ENCODE measurements around the gene SOD2.
A peak's percentile ranks its signal among the peaks of the same experiment; 100 is the strongest.
"Not testable (repeated sequence)": the region's sequence is repeated elsewhere in the genome, so short reads cannot be mapped to it uniquely, and the experiment has no call there.

SOD2 gene

DNA sequence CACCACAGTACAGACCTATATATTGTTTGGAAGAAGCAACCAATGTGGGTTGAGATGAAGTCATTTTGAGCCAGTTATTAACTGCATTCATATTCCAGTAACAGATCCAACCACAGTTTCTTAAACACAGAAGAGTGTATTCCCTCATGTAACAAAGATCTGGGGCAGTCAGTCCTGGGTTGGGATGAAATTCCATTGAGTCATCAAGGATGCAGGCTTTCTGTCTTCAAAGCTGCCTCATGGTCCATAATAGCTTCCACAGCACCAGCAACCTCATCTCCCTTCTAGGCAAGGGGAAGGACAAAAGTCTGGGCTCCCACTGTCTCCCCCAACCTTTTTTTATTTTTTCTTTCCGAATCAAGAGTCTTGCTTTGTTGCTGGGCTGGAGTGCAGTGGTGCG, 2.9 kb upstream of the SOD2 start:
- no peak overlapping the region for H3K27ac ChIP-seq (ENCODE audit: low read depth, low read length)

DNA sequence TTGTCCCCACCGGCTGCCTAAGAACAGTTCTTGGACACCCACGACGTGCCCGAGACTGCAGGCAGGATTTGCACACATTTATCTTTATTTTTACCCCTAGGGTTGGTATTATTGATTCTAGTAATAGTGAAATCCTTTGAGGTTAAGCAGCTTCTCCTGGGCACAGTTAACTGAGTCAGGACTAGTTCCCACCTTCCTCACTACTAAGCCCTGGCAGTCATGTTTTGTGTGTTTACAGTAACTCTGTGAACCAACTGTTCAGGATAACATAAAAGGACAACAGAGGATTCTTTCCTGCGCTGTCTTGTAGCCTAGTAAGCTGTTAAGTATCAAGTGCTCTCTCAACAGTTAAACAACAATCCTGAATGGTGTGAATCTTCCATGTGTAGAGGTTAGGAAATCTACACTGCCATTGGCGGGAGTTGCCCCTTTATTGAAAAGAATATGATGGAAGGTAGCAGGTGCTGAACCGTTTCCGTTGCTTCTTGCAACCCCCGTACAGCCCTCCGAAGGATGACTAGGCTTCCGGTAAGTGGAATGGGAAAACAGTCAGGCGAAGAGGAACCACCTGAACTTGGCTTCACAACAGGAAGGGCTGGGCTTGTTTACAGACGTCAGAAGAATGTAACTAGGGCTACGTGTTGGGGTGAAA, 979 bp upstream of the SOD2 start:
- Histone ChIP-seq H3K4me1 (ENCODE audit: control insufficient read depth in 1 of 2, insufficient read depth in 2 of 2, low read length in 2 of 2) (peaks cover 17 to 24% of the 10 kb centered on the region in 2 donors), H3K4me3 (ENCODE audit: low read depth in 1 of 2, low read length in 2 of 2) (peak overlapping the region; percentile 94 to 97), H3K27me3 (ENCODE audit: control insufficient read depth in 1 of 2, insufficient read depth in 2 of 2, low read length in 2 of 2) (no peaks in the 10 kb centered on the region), H3K9ac (ENCODE audit: low read depth in 1 of 2, low read length in 2 of 2) (peak overlapping the region; percentile 86), H3K27ac (ENCODE audit: low read depth, low read length) (peak overlapping the region; percentile 97), H3K36me3 (ENCODE audit: control insufficient read depth in 1 of 2, insufficient read depth in 2 of 2, low read length in 2 of 2) (peaks cover 3 to 4% of the 10 kb centered on the region in 2 donors), H3K9me3 (ENCODE audit: control insufficient read depth in 1 of 2, low read length in 2 of 2) (no peaks in the 10 kb centered on the region)

More for the DNA sequence above, 2.9 kb upstream of the SOD2 start:
- H3K9ac ChIP-seq (ENCODE audit: low read depth in 1 of 2, low read length in 2 of 2) = no peak overlapping the region
- H3K27me3 ChIP-seq (ENCODE audit: control insufficient read depth in 1 of 2, insufficient read depth in 2 of 2, low read length in 2 of 2) = no peaks in the 10 kb centered on the region
- peaks cover 0 to 3% of the 10 kb centered on the region in 2 donors for H3K36me3 ChIP-seq (ENCODE audit: control insufficient read depth in 1 of 2, insufficient read depth in 2 of 2, low read length in 2 of 2)
- no peak overlapping the region for H3K4me3 ChIP-seq (ENCODE audit: low read depth in 1 of 2, low read length in 2 of 2)
- H3K9me3 ChIP-seq (ENCODE audit: control insufficient read depth in 1 of 2, low read length in 2 of 2) = no peaks in the 10 kb centered on the region
- peaks cover 17 to 23% of the 10 kb centered on the region in 2 donors for H3K4me1 ChIP-seq (ENCODE audit: control insufficient read depth in 1 of 2, insufficient read depth in 2 of 2, low read length in 2 of 2)

DNA sequence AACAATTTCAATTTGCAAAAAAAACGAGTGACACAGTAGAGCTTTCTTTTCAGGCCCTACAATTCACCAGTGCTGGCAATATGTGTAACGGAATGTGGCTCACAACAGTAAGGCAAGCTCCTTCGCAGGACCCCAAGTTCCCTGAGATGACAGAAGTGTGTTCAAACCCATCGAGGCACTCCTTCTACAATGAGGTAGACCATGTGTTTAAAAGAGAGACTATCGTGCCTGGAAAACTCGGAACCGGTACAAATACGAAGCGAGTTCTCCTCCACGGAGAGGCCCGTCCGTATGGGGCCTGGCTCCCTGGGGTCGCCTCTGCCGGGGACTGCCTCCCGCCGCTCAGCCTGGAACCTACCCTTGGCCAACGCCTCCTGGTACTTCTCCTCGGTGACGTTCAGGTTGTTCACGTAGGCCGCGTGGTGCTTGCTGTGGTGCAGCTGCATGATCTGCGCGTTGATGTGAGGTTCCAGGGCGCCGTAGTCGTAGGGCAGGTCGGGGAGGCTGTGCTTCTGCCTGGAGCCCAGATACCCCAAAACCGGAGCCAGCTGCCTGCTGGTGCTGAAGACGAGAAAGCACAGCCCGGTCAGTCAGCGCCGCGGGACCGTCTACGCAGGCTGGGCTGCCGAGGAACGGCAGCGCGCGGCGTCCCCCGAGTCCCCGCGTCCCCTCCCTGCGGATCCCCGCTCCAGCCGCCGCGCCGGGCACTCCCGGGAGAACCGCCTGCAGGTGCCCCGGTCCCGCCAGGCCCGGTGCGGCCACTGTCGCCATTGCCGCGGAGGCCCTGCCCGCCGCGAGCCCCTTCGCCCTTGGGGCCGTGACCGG, 526 bp downstream of the SOD2 start:
- Histone ChIP-seq H3K4me1 (ENCODE audit: control insufficient read depth in 1 of 2, insufficient read depth in 2 of 2, low read length in 2 of 2) (peaks cover 21 to 27% of the 10 kb centered on the region in 2 donors), H3K27ac (ENCODE audit: low read depth, low read length) (peak overlapping the region; percentile 89), H3K27me3 (ENCODE audit: control insufficient read depth in 1 of 2, insufficient read depth in 2 of 2, low read length in 2 of 2) (no peaks in the 10 kb centered on the region), H3K4me3 (ENCODE audit: low read depth in 1 of 2, low read length in 2 of 2) (peak overlapping the region; percentile 94 to 97), H3K9ac (ENCODE audit: low read depth in 1 of 2, low read length in 2 of 2) (peak overlapping the region; percentile 86 to 99), H3K36me3 (ENCODE audit: control insufficient read depth in 1 of 2, insufficient read depth in 2 of 2, low read length in 2 of 2) (peaks cover 3 to 18% of the 10 kb centered on the region in 2 donors), H3K9me3 (ENCODE audit: control insufficient read depth in 1 of 2, low read length in 2 of 2) (no peaks in the 10 kb centered on the region)

DNA sequence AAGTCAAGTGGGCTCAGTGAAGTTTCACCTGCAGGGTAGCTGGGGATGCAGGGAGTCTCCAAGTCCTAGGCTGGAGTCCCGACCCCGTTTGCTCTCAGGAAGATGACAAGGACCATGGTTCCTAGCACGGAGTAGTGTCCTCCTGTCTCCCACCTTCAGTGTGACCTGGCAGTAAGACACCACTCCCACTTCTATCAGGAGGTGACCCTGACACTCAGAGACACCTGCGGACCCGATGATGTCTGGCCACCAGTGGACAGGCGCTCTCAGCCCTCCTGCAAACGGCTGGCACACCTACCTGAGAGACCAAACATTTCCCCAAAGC, 1.1 kb downstream of the SOD2 start:
- peak overlapping the region; percentile 89 for H3K27ac ChIP-seq (ENCODE audit: low read depth, low read length)
- H3K27me3 ChIP-seq (ENCODE audit: control insufficient read depth in 1 of 2, insufficient read depth in 2 of 2, low read length in 2 of 2) = no peaks in the 10 kb centered on the region
- H3K4me1 ChIP-seq (ENCODE audit: control insufficient read depth in 1 of 2, insufficient read depth in 2 of 2, low read length in 2 of 2) = peaks cover 21 to 27% of the 10 kb centered on the region in 2 donors
- H3K4me3 ChIP-seq (ENCODE audit: low read depth in 1 of 2, low read length in 2 of 2) = peak overlapping the region; percentile 94 to 97
- no peaks in the 10 kb centered on the region for H3K9me3 ChIP-seq (ENCODE audit: control insufficient read depth in 1 of 2, low read length in 2 of 2)
- peak overlapping the region; percentile 86 to 99 for H3K9ac ChIP-seq (ENCODE audit: low read depth in 1 of 2, low read length in 2 of 2)
- peaks cover 3 to 24% of the 10 kb centered on the region in 2 donors for H3K36me3 ChIP-seq (ENCODE audit: control insufficient read depth in 1 of 2, insufficient read depth in 2 of 2, low read length in 2 of 2)

DNA sequence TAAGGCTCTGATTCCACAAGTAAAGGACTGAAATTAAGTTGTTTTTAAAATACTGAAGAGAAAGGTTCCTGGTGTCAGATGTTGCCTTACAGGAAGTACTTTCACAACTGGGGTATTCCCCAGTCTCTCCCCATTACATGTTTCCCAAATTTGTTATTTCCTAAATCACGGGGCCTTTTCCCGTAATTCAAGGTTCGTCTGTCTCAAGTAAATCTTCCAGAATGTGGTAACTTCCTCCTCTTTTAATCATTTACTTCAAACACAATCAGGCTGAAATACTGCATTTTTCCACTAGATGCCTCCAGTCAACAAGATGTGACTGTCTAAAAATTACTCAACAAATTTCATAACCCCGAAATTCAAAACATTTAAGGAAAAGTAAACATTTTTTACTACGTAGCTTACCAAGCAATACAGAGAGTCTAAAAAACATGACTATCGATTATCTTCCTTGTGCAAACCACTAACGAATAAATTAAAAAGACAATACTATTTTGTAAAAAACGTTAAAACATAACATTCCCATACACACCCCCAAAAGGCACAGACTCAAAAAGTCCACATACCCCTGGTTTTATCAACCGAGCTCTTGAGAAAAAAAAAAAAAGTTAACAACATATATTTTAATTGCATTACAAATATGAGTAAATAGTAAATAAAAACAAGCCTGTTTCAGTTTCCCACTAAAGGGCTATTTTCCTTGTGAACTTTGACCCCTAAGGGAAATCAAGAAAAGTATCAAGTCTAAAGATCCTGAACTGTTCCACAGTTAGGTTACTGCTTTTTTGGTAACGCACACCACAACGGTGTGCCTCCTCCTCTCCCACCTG, 1.7 kb downstream of the SOD2 start:
- peak overlapping the region; percentile 94 to 97 for H3K4me3 ChIP-seq (ENCODE audit: low read depth in 1 of 2, low read length in 2 of 2)
- H3K4me1 ChIP-seq (ENCODE audit: control insufficient read depth in 1 of 2, insufficient read depth in 2 of 2, low read length in 2 of 2) = peaks cover 21 to 27% of the 10 kb centered on the region in 2 donors
- no peaks in the 10 kb centered on the region for H3K27me3 ChIP-seq (ENCODE audit: control insufficient read depth in 1 of 2, insufficient read depth in 2 of 2, low read length in 2 of 2)
- peak overlapping the region; percentile 86 to 99 for H3K9ac ChIP-seq (ENCODE audit: low read depth in 1 of 2, low read length in 2 of 2)
- H3K27ac ChIP-seq (ENCODE audit: low read depth, low read length) = peak overlapping the region; percentile 89
- H3K36me3 ChIP-seq (ENCODE audit: control insufficient read depth in 1 of 2, insufficient read depth in 2 of 2, low read length in 2 of 2) = peaks cover 3 to 30% of the 10 kb centered on the region in 2 donors
- H3K9me3 ChIP-seq (ENCODE audit: control insufficient read depth in 1 of 2, low read length in 2 of 2) = no peaks in the 10 kb centered on the region

DNA sequence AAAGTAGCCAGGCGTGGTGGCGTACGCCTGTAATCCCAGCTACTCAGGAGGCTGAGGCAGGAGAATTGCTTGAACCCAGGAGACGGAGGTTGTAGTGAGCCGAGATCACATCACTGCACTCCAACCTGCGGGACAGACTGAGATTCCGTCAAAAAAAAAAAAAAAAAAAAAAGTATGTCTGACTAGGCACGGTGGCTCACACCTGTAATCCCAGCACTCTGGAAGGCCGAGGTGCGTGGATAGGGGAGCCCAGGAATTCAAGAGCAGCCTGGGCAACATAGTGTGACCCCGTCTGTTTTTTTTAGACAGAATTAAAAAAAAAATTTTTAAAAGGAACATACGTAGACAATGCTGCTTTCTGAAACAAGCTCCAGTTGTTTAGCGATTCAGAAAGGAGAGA, 2.9 kb downstream of the SOD2 start:
- Histone ChIP-seq H3K4me1 (ENCODE audit: control insufficient read depth in 1 of 2, insufficient read depth in 2 of 2, low read length in 2 of 2) (peaks cover 21 to 27% of the 10 kb centered on the region in 2 donors), H3K36me3 (ENCODE audit: control insufficient read depth in 1 of 2, insufficient read depth in 2 of 2, low read length in 2 of 2) (peaks cover 3 to 42% of the 10 kb centered on the region in 2 donors)
- H3K4me3 ChIP-seq (ENCODE audit: low read depth in 1 of 2, low read length in 2 of 2); H3K9ac ChIP-seq (ENCODE audit: low read depth in 1 of 2, low read length in 2 of 2); H3K27ac ChIP-seq (ENCODE audit: low read depth, low read length); H3K9me3 ChIP-seq (ENCODE audit: control insufficient read depth in 1 of 2, low read length in 2 of 2); H3K27me3 ChIP-seq (ENCODE audit: control insufficient read depth in 1 of 2, insufficient read depth in 2 of 2, low read length in 2 of 2): not testable (repeated sequence)

DNA sequence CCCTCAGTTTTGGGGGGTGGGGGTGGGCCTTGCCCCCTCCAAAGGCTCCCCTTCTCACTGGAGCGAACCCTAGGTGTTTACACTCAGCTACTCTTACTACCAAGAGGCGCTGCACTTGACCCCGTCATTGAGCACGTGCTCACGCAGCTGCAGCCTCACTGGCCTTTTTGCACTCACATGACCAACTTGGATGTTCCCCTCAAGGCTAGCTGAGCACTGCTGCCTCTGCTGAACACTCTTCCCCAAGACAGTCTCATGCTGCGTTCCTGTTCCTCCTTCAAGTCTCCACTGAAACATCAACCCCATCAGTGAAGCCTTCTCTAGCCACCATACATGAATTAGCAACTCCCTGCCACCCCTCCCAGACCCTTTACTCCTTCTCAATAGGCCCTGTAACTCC, 4.0 kb downstream of the SOD2 start:
- Histone ChIP-seq H3K36me3 (ENCODE audit: control insufficient read depth in 1 of 2, insufficient read depth in 2 of 2, low read length in 2 of 2) (peaks cover 3 to 49% of the 10 kb centered on the region in 2 donors), H3K27ac (ENCODE audit: low read depth, low read length) (no peak overlapping the region), H3K4me3 (ENCODE audit: low read depth in 1 of 2, low read length in 2 of 2) (no peak overlapping the region), H3K9me3 (ENCODE audit: control insufficient read depth in 1 of 2, low read length in 2 of 2) (no peaks in the 10 kb centered on the region), H3K9ac (ENCODE audit: low read depth in 1 of 2, low read length in 2 of 2) (no peak overlapping the region), H3K4me1 (ENCODE audit: control insufficient read depth in 1 of 2, insufficient read depth in 2 of 2, low read length in 2 of 2) (peaks cover 18% of the 10 kb centered on the region in 2 donors), H3K27me3 (ENCODE audit: control insufficient read depth in 1 of 2, insufficient read depth in 2 of 2, low read length in 2 of 2) (no peaks in the 10 kb centered on the region)

DNA sequence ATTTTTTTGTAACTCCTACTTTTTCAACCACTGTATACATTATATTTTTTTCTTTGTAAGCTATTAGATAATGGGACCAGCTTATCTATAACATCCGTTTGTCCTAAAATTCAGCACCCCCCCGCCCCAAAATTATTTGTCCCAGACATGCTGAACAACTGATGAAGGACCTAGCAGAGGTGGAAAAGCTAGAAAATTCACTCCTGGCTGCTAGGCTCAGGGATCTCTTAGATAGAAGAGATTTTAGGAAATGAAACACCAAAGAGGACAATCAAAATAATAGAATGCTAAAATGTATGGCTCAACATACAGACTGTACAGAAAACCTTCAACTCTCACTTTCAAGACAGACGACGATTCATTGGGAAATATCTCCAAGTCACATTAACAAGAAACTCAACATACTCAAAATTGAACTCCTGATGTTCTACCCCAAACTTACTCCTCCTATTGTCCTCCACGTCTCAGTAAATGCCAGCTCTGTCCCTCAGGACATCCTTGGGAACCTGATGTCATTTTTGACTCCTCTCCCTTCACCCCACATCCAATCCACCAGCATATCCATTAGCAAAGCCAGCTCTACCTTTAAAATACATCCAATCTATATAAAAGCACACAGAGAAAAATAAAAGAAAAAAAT, 4.7 kb downstream of the SOD2 start:
- no peak overlapping the region for H3K9ac ChIP-seq (ENCODE audit: low read depth in 1 of 2, low read length in 2 of 2)

DNA sequence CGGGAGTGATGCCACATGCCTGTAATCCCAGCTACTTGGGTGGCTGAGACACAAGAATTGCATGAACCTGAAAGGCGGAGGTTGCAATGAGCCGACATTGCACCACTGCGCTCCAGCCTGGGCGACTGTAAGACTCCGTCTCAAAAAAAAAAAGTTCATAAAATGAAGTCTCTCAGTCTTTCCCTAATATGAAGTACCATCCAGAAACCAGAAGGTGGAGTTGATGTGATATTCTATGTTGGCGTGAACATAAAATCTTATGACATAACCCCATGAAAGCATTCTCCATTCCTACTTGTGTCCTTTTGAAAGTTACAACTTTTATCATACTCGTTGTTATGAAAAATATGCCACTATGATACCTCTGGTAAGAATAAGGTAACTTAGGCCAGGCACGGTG, 5.7 kb downstream of the SOD2 start:
- Histone ChIP-seq H3K4me1 (ENCODE audit: control insufficient read depth in 1 of 2, insufficient read depth in 2 of 2, low read length in 2 of 2) (peaks cover 13 to 15% of the 10 kb centered on the region in 2 donors), H3K4me3 (ENCODE audit: low read depth in 1 of 2, low read length in 2 of 2) (no peak overlapping the region), H3K9ac (ENCODE audit: low read depth in 1 of 2, low read length in 2 of 2) (no peak overlapping the region)

More for the DNA sequence above, 4.7 kb downstream of the SOD2 start:
- Histone ChIP-seq H3K4me1 (ENCODE audit: control insufficient read depth in 1 of 2, insufficient read depth in 2 of 2, low read length in 2 of 2) (peaks cover 14 to 15% of the 10 kb centered on the region in 2 donors), H3K27ac (ENCODE audit: low read depth, low read length) (no peak overlapping the region), H3K4me3 (ENCODE audit: low read depth in 1 of 2, low read length in 2 of 2) (no peak overlapping the region), H3K9me3 (ENCODE audit: control insufficient read depth in 1 of 2, low read length in 2 of 2) (no peaks in the 10 kb centered on the region), H3K27me3 (ENCODE audit: control insufficient read depth in 1 of 2, insufficient read depth in 2 of 2, low read length in 2 of 2) (no peaks in the 10 kb centered on the region), H3K36me3 (ENCODE audit: control insufficient read depth in 1 of 2, insufficient read depth in 2 of 2, low read length in 2 of 2) (peaks cover 3 to 55% of the 10 kb centered on the region in 2 donors)

More for the DNA sequence above, 5.7 kb downstream of the SOD2 start:
- no peak overlapping the region for H3K27ac ChIP-seq (ENCODE audit: low read depth, low read length)
- H3K9me3 ChIP-seq (ENCODE audit: control insufficient read depth in 1 of 2, low read length in 2 of 2) = no peaks in the 10 kb centered on the region
- no peaks in the 10 kb centered on the region for H3K27me3 ChIP-seq (ENCODE audit: control insufficient read depth in 1 of 2, insufficient read depth in 2 of 2, low read length in 2 of 2)
- peaks cover 3 to 65% of the 10 kb centered on the region in 2 donors for H3K36me3 ChIP-seq (ENCODE audit: control insufficient read depth in 1 of 2, insufficient read depth in 2 of 2, low read length in 2 of 2)

Measured in duodenal mucosa (tissue), 2 donors.